IPS-18c (cell line): ENCODE data around the gene SPACA6.

Source experiments
- H3K4me3 ChIP-seq: 2 replicates; pipeline ENCODE4 v1.7.0; 2013; ENCODE audit warnings: low read depth, mild to moderate bottlenecking, low read length, moderate library complexity; ENCODE audit not compliant: insufficient read depth
- H3K9me3 ChIP-seq: one replicate; pipeline ENCODE4 v1.6.1; 2013; ENCODE audit warnings: mild to moderate bottlenecking, low read length, moderate library complexity; ENCODE audit not compliant: control insufficient read depth, insufficient read depth

The SPACA6 gene

GRCh38 chr19:51739466-51740213, 46.5 kb downstream of the SPACA6 start:
- H3K4me3 ChIP-seq: no peak overlapping the region

GRCh38 chr19:51740356-51740755, 47.2 kb downstream of the SPACA6 start:
- Histone ChIP-seq H3K9me3 (no peaks in the 10 kb centered on the region), H3K4me3 (no peak overlapping the region)

More at GRCh38 chr19:51739466-51740213, 46.5 kb downstream of the SPACA6 start:
- no peaks in the 10 kb centered on the region for H3K9me3 ChIP-seq

GRCh38 chr19:51742789-51743188, 49.7 kb downstream of the SPACA6 start:
- Histone ChIP-seq H3K4me3 (no peak overlapping the region), H3K9me3 (no peaks in the 10 kb centered on the region)

DNA sequence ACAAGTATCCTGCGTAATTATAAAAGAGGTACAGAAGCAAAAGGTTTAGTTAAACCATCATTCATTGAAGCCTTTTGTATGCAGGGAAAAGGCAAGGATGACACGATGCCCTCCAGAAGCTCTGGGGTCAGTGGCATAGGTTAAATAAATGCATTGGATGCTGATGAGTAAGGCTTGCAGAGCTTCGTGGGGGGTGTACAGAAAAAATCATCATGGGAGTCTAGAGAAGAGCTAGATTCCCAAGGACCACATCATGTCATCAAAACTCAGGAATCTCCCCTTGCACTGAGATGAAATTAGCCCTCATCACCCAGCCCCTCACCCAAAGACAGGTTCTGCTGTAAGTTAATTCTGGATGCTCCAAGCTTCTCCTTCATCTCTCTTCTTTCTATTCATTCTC, 50.3 kb downstream of the SPACA6 start:
- Histone ChIP-seq H3K4me3 (no peak overlapping the region), H3K9me3 (no peaks in the 10 kb centered on the region)

GRCh38 chr19:51746731-51747130, 53.6 kb downstream of the SPACA6 start:
- Histone ChIP-seq H3K9me3 (peaks cover 4% of the 10 kb centered on the region), H3K4me3 (no peak overlapping the region)

DNA sequence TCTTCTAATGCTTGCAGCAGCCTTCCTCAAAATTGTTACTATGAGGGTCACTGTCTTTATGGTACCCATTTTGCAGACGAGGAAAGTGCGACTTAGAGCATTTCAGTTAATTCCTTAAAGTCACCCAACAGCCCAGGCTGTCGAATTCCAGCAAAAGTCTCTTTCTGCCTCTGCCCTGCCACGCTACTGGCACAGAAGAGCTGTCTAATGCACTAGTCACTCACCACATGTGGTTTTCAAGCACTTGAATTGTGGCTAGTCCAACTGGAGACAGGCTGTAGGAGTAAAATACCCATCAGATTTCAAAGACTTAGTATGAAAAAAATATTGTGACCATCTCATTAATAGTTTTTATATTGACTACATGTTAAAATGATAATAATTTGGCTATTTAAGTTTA, 56.8 kb downstream of the SPACA6 start:
- peaks cover 4% of the 10 kb centered on the region for H3K9me3 ChIP-seq
- no peak overlapping the region for H3K4me3 ChIP-seq

- Histone ChIP-seq H3K4me3 (no peak overlapping the region), H3K9me3 (peaks cover 4% of the 10 kb centered on the region)
Measured at GRCh38 chr19:51750400-51751094, 57.4 kb downstream of the SPACA6 start.

- H3K4me3 ChIP-seq: no peak within 1 kb of the TSS
- H3K9me3 ChIP-seq: peaks cover 7% of the 10 kb centered on the region
Measured at GRCh38 chr19:51751655-51752054, 58.5 kb downstream of the SPACA6 start, which contains the start of gene FPR1. Gene FPR1, minus strand, starts transcription at chr19:51751878. Its CDS starts 4,884 bp downstream, at chr19:51746994.

GRCh38 chr19:51754109-51754508, 61.0 kb downstream of the SPACA6 start:
- peaks cover 7% of the 10 kb centered on the region for H3K9me3 ChIP-seq
- no peak overlapping the region for H3K4me3 ChIP-seq

DNA sequence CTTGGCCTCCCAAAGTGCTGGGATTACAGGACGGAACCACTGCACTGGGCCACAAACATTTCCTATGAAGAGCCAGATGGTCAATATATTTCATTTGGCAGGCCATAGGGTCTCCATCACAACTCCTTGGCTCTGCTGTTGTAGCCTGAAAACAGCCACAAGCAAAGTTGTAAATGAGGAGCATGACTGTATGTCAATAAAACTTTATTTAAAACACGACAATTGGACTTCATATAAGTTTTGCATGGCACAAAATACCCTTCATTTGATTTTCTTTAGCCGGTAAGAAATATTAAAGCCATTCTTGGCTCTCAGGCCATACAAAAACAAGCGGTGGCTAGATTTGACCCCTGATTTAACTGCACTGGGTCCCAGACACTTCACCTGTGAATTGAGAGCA, 61.6 kb downstream of the SPACA6 start:
- peaks cover 7% of the 10 kb centered on the region for H3K9me3 ChIP-seq

More for the DNA sequence above, 61.6 kb downstream of the SPACA6 start:
- H3K4me3 ChIP-seq: no peak overlapping the region
